WI38 (cell line): ENCODE data around the gene ITPR3.

Experiments used
- H3K4me3 ChIP-seq: 2 replicates; pipeline ENCODE4 v1.5.1; 2011; ENCODE audit warnings: low read depth, mild to moderate bottlenecking, control low read depth, low read length
- CTCF ChIP-seq: IDR thresholded peaks from 2 replicates; pipeline ENCODE4 v1.5.1; 2012; ENCODE audit warnings: low read depth, mild to moderate bottlenecking, control low read depth, low read length

Gene ITPR3

GRCh38 chr6:33633462-33634158 lies 12.5 kb downstream of the ITPR3 start:
- TF ChIP-seq CTCF = no peak

GRCh38 chr6:33634161-33634727 lies 13.1 kb downstream of the ITPR3 start:
- TF ChIP-seq CTCF = no peak
- H3K4me3 ChIP-seq = peak overlapping the region; percentile 53

More at GRCh38 chr6:33633462-33634158, 12.5 kb downstream of the ITPR3 start:
- peak overlapping the region; percentile 53 for H3K4me3 ChIP-seq

- no peak for TF ChIP-seq CTCF
- H3K4me3 ChIP-seq = no peak overlapping the region
These were observed 13.8 kb downstream of the ITPR3 start for GRCh38 chr6:33634946-33635345.

GRCh38 chr6:33636655-33637054 lies 15.5 kb downstream of the ITPR3 start:
- H3K4me3 ChIP-seq = no peak overlapping the region
- no peak for TF ChIP-seq CTCF

- TF ChIP-seq CTCF = no peak
- no peak overlapping the region for H3K4me3 ChIP-seq
These were observed 17.4 kb downstream of the ITPR3 start for GRCh38 chr6:33638556-33638955.

GRCh38 chr6:33639559-33639958 lies 18.4 kb downstream of the ITPR3 start:
- no peak for TF ChIP-seq CTCF
- no peak overlapping the region for H3K4me3 ChIP-seq

- no peak for TF ChIP-seq CTCF
- H3K4me3 ChIP-seq = no peak overlapping the region
These were observed 19.2 kb downstream of the ITPR3 start for GRCh38 chr6:33640361-33640760.
